PC-9 (cell line): ENCODE results near the gene GNA12. TPM values are rescaled to one million over a fixed set of nuclear protein-coding genes. Genes with fewer than 3 reads are reported as not detected.

ENCODE experiments used
- BruUV-seq: library from RNA; stranded (reverse); fragments of 400-500 nt; replicated peaks from 2 replicates; lab custom pipeline; 2021; lab: Mats Ljungman, UMichigan
- CTCF ChIA-PET: fragments of 300-600 bp; sonication (Branson Sonifier 250); formaldehyde crosslinking; loops from one replicate; lab custom pipeline; 2022; ENCODE audit warnings: antibody characterized with exemption; lab: Charles Lee
- POLR2A ChIA-PET: fragments of 300-600 bp; sonication (Branson Sonifier 250); formaldehyde crosslinking; loops from one replicate; lab custom pipeline; 2022; ENCODE audit warnings: antibody characterized with exemption; ENCODE audit not compliant: unreplicated experiment; lab: Charles Lee
- DNase-seq, 2 experiments: peaks; one replicate each; pipeline versions ENCODE4 v3.0.0 to v3.0.0-alpha.2; 2015 to 2022; ENCODE audit warnings: mixed read lengths in 1 of 2
- H2AFZ ChIP-seq: fragments of 200-600 bp; sonication (generic); 2 replicates; pipeline ENCODE4 v1.8.1; 2017; ENCODE audit warnings: antibody characterized with exemption
- H3F3A ChIP-seq: fragments of 200-600 bp; sonication (generic); 2 replicates; pipeline ENCODE4 v1.8.1; 2017; ENCODE audit warnings: antibody characterized with exemption, mild to moderate bottlenecking, low read depth; ENCODE audit not compliant: insufficient read depth
- H3K27ac ChIP-seq: fragments of 200-600 bp; sonication (generic); 2 replicates; pipeline ENCODE4 v1.6.1; 2016; ENCODE audit warnings: mixed run types
- H3K27me3 ChIP-seq: fragments of 200-600 bp; sonication (generic); 2 replicates; pipeline ENCODE4 v1.6.1; 2016; ENCODE audit warnings: low read depth, mixed run types; ENCODE audit not compliant: insufficient read depth
- H3K36me3 ChIP-seq: fragments of 200-600 bp; sonication (generic); 2 replicates; pipeline ENCODE4 v1.6.1; 2016; ENCODE audit warnings: low read depth, mixed run types
- H3K4me1 ChIP-seq: fragments of 200-600 bp; sonication (generic); replicated peaks from 2 replicates; pipeline ENCODE4 v1.6.1; 2016; ENCODE audit warnings: mixed run types; ENCODE audit not compliant: insufficient read depth
- H3K4me2 ChIP-seq: fragments of 200-600 bp; sonication (generic); 2 replicates; pipeline ENCODE4 v1.6.1; 2017; ENCODE audit warnings: mixed run types
- H3K4me3 ChIP-seq: fragments of 200-600 bp; sonication (generic); 2 replicates; pipeline ENCODE4 v1.6.1; 2016; ENCODE audit warnings: mixed run types
- H3K79me2 ChIP-seq: fragments of 200-600 bp; sonication (generic); 2 replicates; pipeline ENCODE4 v1.6.1; 2017; ENCODE audit warnings: low read depth, mixed run types
- H3K9me2 ChIP-seq: fragments of 200-600 bp; sonication (generic); 2 replicates; pipeline ENCODE4 v1.8.1; 2017; ENCODE audit warnings: mild to moderate bottlenecking; ENCODE audit not compliant: insufficient read depth
- H3K9me3 ChIP-seq: fragments of 200-600 bp; sonication (generic); 2 replicates; pipeline ENCODE4 v1.8.1; 2016; ENCODE audit warnings: low read depth; ENCODE audit not compliant: insufficient read depth
- H4K20me1 ChIP-seq: fragments of 200-600 bp; sonication (generic); 2 replicates; pipeline ENCODE4 v1.8.1; 2017; ENCODE audit not compliant: insufficient read depth
- CTCF ChIP-seq: fragments of 200-600 bp; sonication (generic); conservative IDR thresholded peaks from 2 replicates; pipeline ENCODE4 v1.6.1; 2017; ENCODE audit warnings: mixed run types, antibody characterized with exemption, mild to moderate bottlenecking, moderate library complexity
- EZH2 ChIP-seq: fragments of 200-600 bp; sonication (generic); IDR thresholded peaks from 2 replicates; pipeline ENCODE4 v1.8.0; 2017; ENCODE audit warnings: antibody characterized with exemption, low read depth
- intact Hi-C: fragments of 100-400 bp; cut with micrococcal nuclease; formaldehyde crosslinking; loops from one replicate; pipeline ENCODE4 v1.10.0; 2022; ENCODE audit not compliant: unreplicated experiment
- total RNA-seq: library from RNA; stranded (reverse); gene quantifications from 2 replicates; pipeline ENCODE4 v1.2.3, GENCODE V29; 2021

The GNA12 gene
- total RNA-seq, 1 experiment from 2014 or later: 51.7 TPM

GRCh38 chr7:2841907-2842306 lies 2.2 kb downstream of the GNA12 start:
- no peak for TF ChIP-seq CTCF
- TF ChIP-seq EZH2: no peak
- Histone ChIP-seq H3F3A (peaks cover 13% of the 10 kb centered on the region), H3K9me3 (no peaks in the 10 kb centered on the region; the same call in 1 of the 2 replicates), H3K9me2 (no peaks in the 10 kb centered on the region), H2AFZ (no peak overlapping the region), H3K27me3 (no peaks in the 10 kb centered on the region), H3K27ac (no peak overlapping the region), H3K4me1 (peaks cover 39% of the 10 kb centered on the region), H3K36me3 (peaks cover 27% of the 10 kb centered on the region), H3K4me2 (peak overlapping the region; percentile 78), H3K4me3 (peak overlapping the region; percentile 73; the same call in 1 of the 2 replicates), H3K79me2 (peaks cover 68% of the 10 kb centered on the region), H4K20me1 (peaks cover 7% of the 10 kb centered on the region)
- CTCF ChIA-PET: no interaction called here
- BruUV-seq: no TSS peak
- DNase-seq: no peak
- POLR2A ChIA-PET: interaction anchor here (0.6 to 0.7 kb wide), 2 partner anchors 40 to 81 kb away, joined by 4 read pairs; no protein-coding TSS in a partner anchor
- intact Hi-C loops: loop anchor here (5.0 kb wide), 1 partner anchor 55 kb away; no protein-coding TSS in a partner anchor

DNA sequence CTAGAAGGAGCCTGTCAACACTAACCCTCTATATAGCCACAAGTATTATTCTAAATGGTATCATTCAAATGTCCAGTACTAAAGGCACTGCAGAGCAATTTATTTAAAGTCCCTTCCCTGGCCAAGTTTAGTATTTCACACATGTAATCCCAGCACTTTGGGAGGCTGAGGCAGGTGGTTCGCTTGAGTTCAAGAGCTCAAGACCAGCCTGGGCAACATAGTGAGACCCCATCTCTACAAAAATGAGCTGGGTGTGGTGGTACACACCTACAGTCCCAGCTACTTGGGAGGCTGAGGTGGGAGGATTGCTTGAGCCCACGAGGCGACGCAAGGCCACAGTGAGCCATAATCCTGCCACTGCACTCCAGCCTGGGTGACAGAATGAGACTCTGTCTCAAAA lies 3.6 kb downstream of the GNA12 start:
- peaks cover 13% of the 10 kb centered on the region for H3F3A ChIP-seq
- H3K4me1 ChIP-seq: peaks cover 39% of the 10 kb centered on the region
- CTCF ChIA-PET: no interaction called here
- TF ChIP-seq CTCF: no peak
- no peak for TF ChIP-seq EZH2
- no peaks in the 10 kb centered on the region for H3K9me3 ChIP-seq
- H3K4me2 ChIP-seq: peak overlapping the region; percentile 19; the same call in 1 of the 2 replicates
- intact Hi-C loops: loop anchor here (5.0 kb wide), 1 partner anchor 53 kb away; no protein-coding TSS in a partner anchor
- no peaks in the 10 kb centered on the region for H3K27me3 ChIP-seq
- peaks cover 27% of the 10 kb centered on the region for H3K36me3 ChIP-seq
- no peak for DNase-seq
- no peak overlapping the region for H2AFZ ChIP-seq
- H3K4me3 ChIP-seq: no peak overlapping the region
- no TSS peak for BruUV-seq
- peaks cover 7% of the 10 kb centered on the region for H4K20me1 ChIP-seq
- POLR2A ChIA-PET: no interaction called here
- peaks cover 81% of the 10 kb centered on the region for H3K79me2 ChIP-seq
- H3K27ac ChIP-seq: no peak overlapping the region
- H3K9me2 ChIP-seq: no peaks in the 10 kb centered on the region

DNA sequence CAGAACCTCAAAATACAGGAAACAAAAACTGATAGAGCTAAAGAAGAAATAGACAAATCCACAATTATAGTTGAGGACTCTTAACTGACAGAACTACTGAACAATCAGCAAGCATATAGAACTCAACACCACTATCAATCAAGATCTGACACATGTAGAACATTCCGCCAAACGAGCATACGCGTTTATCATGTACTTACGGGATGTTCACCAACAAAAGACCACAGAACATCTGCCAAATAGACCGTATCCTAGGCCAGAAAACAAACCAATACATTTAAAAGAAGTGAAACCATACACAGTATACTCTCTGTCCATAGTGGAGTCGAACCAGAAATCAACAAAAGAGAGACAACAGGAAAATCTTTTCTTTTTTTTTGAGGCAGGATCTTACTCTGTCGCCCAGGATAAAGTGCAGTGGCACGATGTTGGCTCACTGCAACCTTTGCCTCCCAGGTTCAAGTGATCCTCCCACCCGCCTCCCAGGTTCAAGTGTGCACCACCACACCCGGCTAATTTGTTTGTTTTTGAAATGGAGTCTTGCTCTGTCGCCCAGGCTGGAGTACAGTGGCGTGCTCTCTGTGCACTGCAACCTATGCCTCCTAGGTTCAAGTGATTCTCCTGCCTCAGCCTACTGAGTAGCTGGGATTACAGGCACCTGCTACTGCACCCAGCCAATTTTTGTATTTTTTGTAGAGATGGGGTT lies 5.1 kb downstream of the GNA12 start:
- H2AFZ ChIP-seq: no peak overlapping the region
- intact Hi-C loops: no loop called here
- POLR2A ChIA-PET: no interaction called here
- H3K4me3 ChIP-seq: no peak overlapping the region
- H3K4me2 ChIP-seq: no peak overlapping the region; the same call in 1 of the 2 replicates
- H3K36me3 ChIP-seq: peaks cover 38% of the 10 kb centered on the region
- H3K27ac ChIP-seq: peak overlapping the region; percentile 49; the same call in 1 of the 2 replicates
- H3F3A ChIP-seq: peaks cover 13% of the 10 kb centered on the region; the same call in 1 of the 2 replicates
- H3K27me3 ChIP-seq: no peaks in the 10 kb centered on the region
- CTCF ChIA-PET: no interaction called here
- BruUV-seq: no TSS peak
- DNase-seq: no peak
- no peak for TF ChIP-seq CTCF
- no peak for TF ChIP-seq EZH2
- no peaks in the 10 kb centered on the region for H3K9me2 ChIP-seq
- H3K9me3 ChIP-seq: no peaks in the 10 kb centered on the region
- peaks cover 16% of the 10 kb centered on the region for H4K20me1 ChIP-seq
- peaks cover 95% of the 10 kb centered on the region for H3K79me2 ChIP-seq
- H3K4me1 ChIP-seq: peaks cover 34% of the 10 kb centered on the region
